ENCODE measurements around the gene SCAANT1. TPM values are rescaled to one million over a fixed set of nuclear protein-coding genes. Genes with fewer than 3 reads are reported as not detected.

SCAANT1 gene
- total and polyA plus RNA-seq, 4 donors, result not detected

DNA sequence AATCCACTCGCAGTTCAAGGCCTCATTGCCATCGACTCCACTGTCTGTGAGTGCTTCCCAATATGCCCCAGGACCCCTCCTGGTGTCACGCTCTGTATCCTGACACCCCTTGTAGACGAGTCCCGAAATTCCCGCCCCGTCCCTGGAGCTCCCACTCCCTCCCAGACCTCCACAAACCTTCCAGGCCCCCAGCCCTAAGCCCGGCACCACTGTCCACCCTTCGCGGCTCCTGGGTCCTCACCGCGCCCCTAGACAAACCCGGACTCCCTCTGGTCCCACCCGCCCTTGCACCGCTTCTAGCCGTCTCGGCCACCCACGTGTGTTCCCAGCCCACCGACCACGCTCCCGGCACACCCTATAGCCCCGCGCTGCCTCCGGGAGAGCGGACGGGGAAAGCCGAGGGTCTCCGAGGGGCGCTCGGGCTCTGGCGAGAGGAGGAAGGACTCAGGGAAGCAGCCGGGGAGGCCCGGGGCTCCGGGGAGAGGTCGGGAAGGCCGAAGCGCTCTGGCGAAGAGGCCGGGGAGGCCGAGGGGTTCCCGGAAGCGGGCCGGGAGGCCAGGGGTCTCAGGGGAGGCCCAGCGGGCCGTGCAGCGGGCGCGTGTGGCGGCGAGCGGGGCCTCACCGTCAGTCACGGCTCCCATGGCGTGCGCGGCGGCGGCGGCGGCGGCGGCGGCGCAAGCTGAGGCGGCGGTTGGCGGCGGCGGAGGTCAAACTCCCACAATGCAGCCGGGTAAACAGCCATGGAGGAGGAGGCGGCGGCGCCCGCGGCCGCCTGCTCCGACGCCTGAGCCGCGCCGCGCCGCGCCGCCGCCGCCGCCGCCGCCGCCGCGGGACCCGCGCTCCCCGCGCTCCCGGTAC lies 48.8 kb downstream of the SCAANT1 start, which contains the start of the genes ATXN7 and THOC7:
Gene ATXN7 (plus strand): TSS at position 718 of the 858 bp plus-strand sequence. CDS start 48,732 bp downstream, outside the sequence.
Gene THOC7 (minus strand): TSS at position 656 of the 858 bp plus-strand sequence. CDS start 15 bp downstream, at position 641.
- H3K27ac ChIP-seq (ENCODE audit: low read depth in 1 of 2, low read length in 2 of 2), result peak within 1 kb of the TSS in 1 of 2 donors; percentile 68
- DNase-seq (peak; percentile 78 to 93), ATAC-seq (ENCODE audit: low FRiP score) (peak; percentile 80)
- no peaks in the 10 kb centered on the region for H3K36me3 ChIP-seq (ENCODE audit: control insufficient read depth in 1 of 2, insufficient read depth in 2 of 2, low read length in 1 of 2)
- no peaks in the 10 kb centered on the region for H3K9me3 ChIP-seq (ENCODE audit: control insufficient read depth, low read length)
- H3K4me1 ChIP-seq (ENCODE audit: control insufficient read depth in 1 of 2, insufficient read depth in 2 of 2, low read length in 2 of 2), result peaks cover 2 to 6% of the 10 kb centered on the region in 2 donors
- intact Hi-C loops (cut with DNase I), result loop anchor here (5.0 to 10.0 kb wide), 2 partner anchors 49 to 131 kb away; partner anchors contain the start of gene SCAANT1 (in 2 of the 2)
- WGBS, 2 donors, result 0 to 1% methylated on average over 33 to 98 of the region's 98 CpGs
- no peaks in the 10 kb centered on the region for H3K27me3 ChIP-seq (ENCODE audit: control insufficient read depth in 1 of 2, insufficient read depth in 2 of 2, low read length in 1 of 2)
- peak within 1 kb of the TSS; percentile 90 to 92 for H3K4me3 ChIP-seq (ENCODE audit: low read length in 2 of 2)

- no peak for ATAC-seq (ENCODE audit: low FRiP score)
- peak overlapping the region; percentile 90 to 92 for H3K4me3 ChIP-seq (ENCODE audit: low read length in 2 of 2)
- H3K9me3 ChIP-seq (ENCODE audit: control insufficient read depth, low read length), result no peaks in the 10 kb centered on the region
- H3K27me3 ChIP-seq (ENCODE audit: control insufficient read depth in 1 of 2, insufficient read depth in 2 of 2, low read length in 1 of 2), result no peaks in the 10 kb centered on the region
- no peak overlapping the region for H3K27ac ChIP-seq (ENCODE audit: low read depth in 1 of 2, low read length in 2 of 2)
- DNase-seq, result no peak
- peaks cover 2 to 3% of the 10 kb centered on the region in 2 donors for H3K4me1 ChIP-seq (ENCODE audit: control insufficient read depth in 1 of 2, insufficient read depth in 2 of 2, low read length in 2 of 2)
- WGBS, 2 donors, result 31 to 32% methylated on average over 5 of the region's 5 CpGs
- H3K36me3 ChIP-seq (ENCODE audit: control insufficient read depth in 1 of 2, insufficient read depth in 2 of 2, low read length in 1 of 2), result no peaks in the 10 kb centered on the region
- intact Hi-C loops (cut with DNase I), result loop anchor here (5.0 to 10.0 kb wide), 2 partner anchors 50 to 132 kb away; partner anchors contain the start of gene SCAANT1 (in 2 of the 2)
These were observed 49.4 kb downstream of the SCAANT1 start for GRCh38 chr3:63862804-63863149.

Other genes with a start within 250 kb of the SCAANT1 start
- gene C3orf49, start 93.1 kb downstream of the SCAANT1 start, total RNA-seq, result not detected
- not detected for gene C3orf49, start 93.1 kb downstream of the SCAANT1 start, polyA plus RNA-seq
- 10 to 100 TPM; 53.8 TPM for gene THOC7, start 48.6 kb downstream of the SCAANT1 start, total RNA-seq
- gene THOC7, start 48.6 kb downstream of the SCAANT1 start, polyA plus RNA-seq, result 100 to 1,000 TPM in 1 of 2 donors, 10 to 100 TPM in 1; 64.7 to 150 TPM
- 10 to 100 TPM; 52.3 to 52.5 TPM for gene ATXN7, start 48.5 kb downstream of the SCAANT1 start, total RNA-seq
- 1 to 10 TPM; 4.1 to 6.0 TPM for gene ATXN7, start 48.5 kb downstream of the SCAANT1 start, polyA plus RNA-seq
- gene PSMD6, start 111.1 kb upstream of the SCAANT1 start, total RNA-seq, result 10 to 100 TPM; 47.5 to 52.9 TPM
- 10 to 100 TPM; 52.3 to 52.5 TPM for gene PSMD6, start 111.1 kb upstream of the SCAANT1 start, polyA plus RNA-seq